ENCODE measurements around the gene GSK3A. TPM values are rescaled to one million over a fixed set of nuclear protein-coding genes. Genes with fewer than 3 reads are reported as not detected.

Gene GSK3A
- total and polyA plus RNA-seq, 2 of the 8 experiments (the other 6 are each of a cell fraction or from before 2014, with no cell fraction given), result 55.3 to 84.0 TPM

GRCh38 chr19:42249769-42250168 is 7.4 kb upstream of the GSK3A start (continued):
- TF ChIP-seq CHD7 (IDR thresholded peaks at IDR 0.05; ENCODE audit: insufficient replicate concordance, low read length) (no peak), MAFK (IDR thresholded peaks at IDR 0.05; ENCODE audit: low read depth, low read length) (no peak), FOSL1 (IDR thresholded peaks at IDR 0.05; ENCODE audit: insufficient read depth, low read depth, low read length) (no peak), MAX (IDR thresholded peaks at IDR 0.05) (no peak), YY1 (IDR thresholded peaks at IDR 0.05; ENCODE audit: low read depth, low read length) (no peak)
